22Rv1 (cell line): ENCODE data around the gene PROP1.
"Not testable (repeated sequence)": the region's sequence is repeated elsewhere in the genome, so short reads cannot be mapped to it uniquely, and the experiment has no call there.

ENCODE experiments used
- H3K27ac ChIP-seq: fragments of 450-650 bp; 2 replicates; pipeline ENCODE4 v1.5.1; 2017
- CTCF ChIP-seq: fragments of 450-650 bp; IDR thresholded peaks from 2 replicates; pipeline ENCODE4 v1.5.1; 2017; ENCODE audit warnings: mild to moderate bottlenecking
- ZFX ChIP-seq: fragments of 450-650 bp; IDR thresholded peaks from 2 replicates; pipeline ENCODE4 v1.6.1; 2017; ENCODE audit warnings: antibody characterized with exemption, borderline replicate concordance

PROP1 gene

GRCh38 chr5:177995691-177996595, at the start of gene PROP1:
PROP1 (minus strand) TSS chr5:177996242; CDS start chr5:177995933, 309 bp downstream.
- no peak within 1 kb of the TSS for H3K27ac ChIP-seq
- no peak for TF ChIP-seq ZFX
- no peak for TF ChIP-seq CTCF

DNA sequence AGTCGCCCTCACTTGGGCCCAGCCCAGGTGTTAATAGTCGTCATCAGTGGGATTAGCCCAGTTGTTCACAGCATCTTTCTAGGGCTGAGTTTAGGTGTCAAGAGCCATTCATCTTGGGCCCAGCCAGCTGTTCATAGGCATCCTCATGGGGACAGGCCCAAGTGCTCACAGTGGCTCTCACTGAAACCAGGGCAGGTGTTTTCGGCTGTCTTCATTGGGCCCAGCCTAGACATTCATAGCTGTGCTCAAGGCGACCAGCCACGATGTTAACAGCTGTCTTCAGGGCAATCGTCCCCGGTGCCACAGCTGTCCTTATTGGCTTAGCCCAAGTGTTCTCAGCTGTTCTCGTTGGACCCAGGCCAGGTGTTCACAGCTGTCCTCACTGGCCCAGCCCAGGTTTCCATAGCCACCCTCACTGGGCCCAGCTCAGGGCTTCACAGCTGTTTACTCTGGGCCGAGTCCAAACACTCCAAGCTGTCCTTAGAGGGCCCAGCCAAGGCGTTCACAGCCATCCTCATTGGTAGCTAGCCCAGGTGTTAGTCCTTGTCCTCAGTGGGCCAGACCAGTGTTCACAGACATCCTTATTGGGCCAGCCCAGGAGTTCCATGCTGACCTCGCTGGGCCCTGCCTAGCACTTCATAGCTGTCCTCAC, 23.5 kb upstream of the PROP1 start:
- not testable (repeated sequence) for H3K27ac ChIP-seq

- not testable (repeated sequence) for H3K27ac ChIP-seq
Measured at GRCh38 chr5:178012758-178013157, 16.7 kb upstream of the PROP1 start.

GRCh38 chr5:178011816-178012554, 15.9 kb upstream of the PROP1 start:
- not testable (repeated sequence) for H3K27ac ChIP-seq

DNA sequence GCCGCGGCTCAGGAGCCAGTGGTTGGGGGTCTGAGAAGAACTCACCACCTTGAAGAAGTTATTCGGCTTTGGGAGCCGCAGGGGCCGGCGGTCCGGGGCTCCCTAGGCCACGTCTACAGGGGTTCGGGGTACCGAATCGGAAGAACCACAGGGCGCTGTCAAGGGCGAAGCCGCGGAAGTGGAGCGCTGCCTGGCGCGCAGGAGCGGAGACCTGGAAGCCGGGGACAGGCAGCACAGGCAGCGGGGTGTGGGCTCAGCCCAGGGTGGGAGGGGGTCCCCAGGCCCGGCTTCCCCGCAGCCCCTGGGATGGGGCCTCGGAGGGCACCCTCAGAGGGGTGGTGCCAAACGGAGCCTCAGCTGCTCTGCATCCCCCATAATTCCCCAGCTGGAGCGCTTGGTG, 11.2 kb upstream of the PROP1 start:
- not testable (repeated sequence) for H3K27ac ChIP-seq

- not testable (repeated sequence) for H3K27ac ChIP-seq
Measured at GRCh38 chr5:178006536-178007231, 10.6 kb upstream of the PROP1 start.

DNA sequence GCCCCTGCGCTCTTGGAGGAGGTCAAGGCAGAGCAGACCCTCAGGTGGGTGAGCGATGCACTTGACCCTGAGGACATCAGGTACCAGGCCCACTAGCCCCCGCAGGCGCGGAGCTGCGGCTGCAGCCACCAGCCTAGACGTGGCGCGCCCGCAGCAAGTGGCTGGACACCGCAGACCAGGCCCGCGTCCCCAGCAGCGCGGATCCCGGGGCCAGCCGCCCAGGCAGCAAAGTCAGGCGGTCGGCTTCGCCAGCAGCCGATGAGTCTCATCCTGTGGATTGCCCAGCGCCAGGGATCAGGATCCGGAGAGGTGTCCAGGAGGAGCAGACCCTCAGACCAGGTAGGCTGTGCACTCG, 10.1 kb upstream of the PROP1 start:
- not testable (repeated sequence) for H3K27ac ChIP-seq

GRCh38 chr5:177997846-177998245, 1.8 kb upstream of the PROP1 start:
- no peak for TF ChIP-seq ZFX
- TF ChIP-seq CTCF = no peak
- no peak overlapping the region for H3K27ac ChIP-seq

DNA sequence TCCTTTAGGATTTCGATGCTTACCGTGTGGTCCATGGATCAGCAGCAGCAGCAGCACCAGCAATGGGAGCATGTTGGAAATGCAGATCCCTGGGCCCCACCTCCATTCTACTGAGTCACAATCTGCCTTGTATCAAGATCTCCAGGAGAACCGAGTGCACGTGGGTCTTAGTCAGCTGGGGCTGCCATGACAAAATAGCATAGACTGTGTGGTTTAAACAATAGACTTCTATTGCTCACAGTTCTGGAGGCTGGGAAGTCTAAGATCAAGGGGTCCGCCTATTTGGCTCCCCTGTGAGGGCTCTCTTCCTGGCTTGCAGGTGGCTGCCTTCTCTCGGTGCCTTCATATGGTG, 1.3 kb upstream of the PROP1 start:
- no peak overlapping the region for H3K27ac ChIP-seq
- no peak for TF ChIP-seq CTCF
- no peak for TF ChIP-seq ZFX

GRCh38 chr5:177996660-177997318, 747 bp upstream of the PROP1 start:
- no peak overlapping the region for H3K27ac ChIP-seq

More at GRCh38 chr5:177996660-177997318, 747 bp upstream of the PROP1 start:
- TF ChIP-seq ZFX = no peak
- no peak for TF ChIP-seq CTCF
